HepG2 (cell line): ENCODE results near the gene CD320. TPM values are rescaled to one million over a fixed set of nuclear protein-coding genes. Genes with fewer than 3 reads are reported as not detected.

Experiments
- ATAC-seq: fragments of 200-7000 bp; cut with Tn5 transposase; 3 replicates; pipeline ENCODE4 v1.9.1; 2020; ENCODE audit warnings: mild to moderate bottlenecking, moderate library complexity
- BruUV-seq: library from RNA; stranded (reverse); fragments of 400-500 nt; replicated peaks from 2 replicates; lab custom pipeline; 2021; lab: Mats Ljungman, UMichigan
- CTCF ChIA-PET: fragments of 300-600 bp; formaldehyde crosslinking; extraction: SDS; loops from one replicate; lab custom pipeline; 2021; ENCODE audit warnings: low total read pairs, inconsistent platforms, low intra/inter-chr PET ratio; lab: Yijun Ruan, JAX
- POLR2A ChIA-PET: fragments of 350-600 bp; sonication (Branson Sonifier 250); formaldehyde crosslinking; loops from one replicate; lab custom pipeline; 2020; ENCODE audit warnings: antibody characterized with exemption, inconsistent platforms; lab: Yijun Ruan, JAX
- DNase-seq: peaks from one replicate; pipeline ENCODE4 v3.0.0-alpha.2; 2015; ENCODE audit warnings: low spot score
- FAIRE-seq: peaks from 3 replicates; lab custom pipeline; 2011; peaks lifted over from hg19 to GRCh38; lab: Jason Lieb, UNC
- H2AFZ ChIP-seq: one replicate; pipeline ENCODE4 v1.6.1; 2011; ENCODE audit warnings: low read length, inconsistent platforms
- H3K27ac ChIP-seq: fragments of 300-600 bp; 3 replicates; pipeline ENCODE4 v1.8.0; 2011; ENCODE audit warnings: mixed run types, mild to moderate bottlenecking, mixed read lengths, low read length, inconsistent platforms; ENCODE audit not compliant: insufficient read depth; ENCODE audit errors: extremely low read length
- H3K27me3 ChIP-seq, 2 experiments: fragments of 200-600 bp in 1 of 2; 2 replicates in 1 of 2; 3 replicates in 1 of 2; pipeline versions ENCODE4 v1.6.0 to v1.8.0; 2011; ENCODE audit warnings: low read length in 2 of 2, mild to moderate bottlenecking in 2 of 2, moderate library complexity in 2 of 2, inconsistent platforms in 1 of 2; ENCODE audit not compliant: insufficient read depth in 2 of 2, control insufficient read depth in 1 of 2
- H3K36me3 ChIP-seq, 2 experiments: fragments of 200-600 bp in 1 of 2; replicated peaks in 1 of 2; 2 replicates in 1 of 2; 3 replicates in 1 of 2; pipeline versions ENCODE4 v1.5.1 to v1.8.0; 2011; ENCODE audit warnings: low read length in 2 of 2, inconsistent platforms in 1 of 2; ENCODE audit not compliant: insufficient read depth in 2 of 2, control insufficient read depth in 1 of 2
- H3K4me1 ChIP-seq: 2 replicates; pipeline ENCODE4 v1.5.1; 2012; ENCODE audit warnings: low read length, inconsistent platforms; ENCODE audit not compliant: insufficient read depth
- H3K4me2 ChIP-seq: 2 replicates; pipeline ENCODE4 v1.6.0; 2011; ENCODE audit warnings: low read depth, low read length, inconsistent platforms
- H3K4me3 ChIP-seq, 3 experiments: fragments of 200-600 bp in 1 of 3; sonication (generic), shearing (Covaris generic) in 1 of 3; replicated peaks in 1 of 3; 2 replicates each; pipeline ENCODE4 v1.5.1; 2011 to 2016; ENCODE audit warnings: low read length in 3 of 3, inconsistent platforms in 2 of 3, low read depth in 2 of 3, mild to moderate bottlenecking in 2 of 3, control low read depth in 1 of 3, mixed read lengths in 1 of 3; ENCODE audit not compliant: insufficient read depth in 1 of 3
- H3K79me2 ChIP-seq: one replicate; pipeline ENCODE4 v1.6.1; 2011; ENCODE audit warnings: low read length, inconsistent platforms; ENCODE audit not compliant: insufficient read depth
- H3K9ac ChIP-seq: 2 replicates; pipeline ENCODE4 v1.6.0; 2011; ENCODE audit warnings: mild to moderate bottlenecking, low read depth, low read length, inconsistent platforms; ENCODE audit not compliant: insufficient read depth
- H3K9me3 ChIP-seq: 2 replicates; pipeline ENCODE4 v1.5.1; 2012; ENCODE audit warnings: mild to moderate bottlenecking, low read length
- H4K20me1 ChIP-seq: 2 replicates; pipeline ENCODE4 v1.6.0; 2011; ENCODE audit warnings: inconsistent platforms, mild to moderate bottlenecking, low read length, moderate library complexity; ENCODE audit not compliant: insufficient read depth
- CEBPZ ChIP-seq: IDR thresholded peaks from 2 replicates; pipeline ENCODE4 v1.6.1; 2012; ENCODE audit warnings: low read length, improper control_type of control experiment
- DPF2 ChIP-seq: sonication (generic); formaldehyde crosslinking; IDR thresholded peaks from 2 replicates; pipeline ENCODE4 v1.4.0; 2020; ENCODE audit warnings: mild to moderate bottlenecking, low read depth, missing genetic modification reagents, borderline replicate concordance
- GABPB1 ChIP-seq: IDR thresholded peaks from 2 replicates; pipeline ENCODE4 v1.6.1; 2016; ENCODE audit warnings: mild to moderate bottlenecking, missing genetic modification reagents, moderate library complexity, missing compliant biosample characterization
- HOXA3 ChIP-seq: sonication (generic); formaldehyde crosslinking; IDR thresholded peaks from 2 replicates; pipeline ENCODE4 v1.5.0; 2020; ENCODE audit warnings: missing genetic modification reagents
- HOXA9 ChIP-seq: sonication (generic); formaldehyde crosslinking; IDR thresholded peaks from 2 replicates; pipeline ENCODE4 v1.8.1; 2022; ENCODE audit warnings: missing genetic modification reagents, mild to moderate bottlenecking, moderate library complexity, borderline replicate concordance
- SAP130 ChIP-seq: IDR thresholded peaks from 2 replicates; pipeline ENCODE4 v1.6.1; 2016; ENCODE audit warnings: low read depth
- SNAI1 ChIP-seq: sonication (generic); formaldehyde crosslinking; IDR thresholded peaks from 2 replicates; pipeline ENCODE4 v1.5.0; 2020; ENCODE audit warnings: mild to moderate bottlenecking, missing genetic modification reagents, borderline replicate concordance
- SRF ChIP-seq: IDR thresholded peaks from 2 replicates; pipeline ENCODE4 v1.6.1; 2011; ENCODE audit warnings: mild to moderate bottlenecking, low read depth, low read length, moderate library complexity
- TBX3 ChIP-seq: fragments of 450-650 bp; IDR thresholded peaks from 2 replicates; pipeline ENCODE4 v1.6.1; 2017; ENCODE audit warnings: antibody characterized with exemption, mild to moderate bottlenecking, inconsistent platforms, borderline replicate concordance
- ZNF362 ChIP-seq: sonication (generic); formaldehyde crosslinking; IDR thresholded peaks from 2 replicates; pipeline ENCODE4 v1.4.0; 2020; ENCODE audit warnings: missing genetic modification reagents, mild to moderate bottlenecking, borderline replicate concordance
- ZNF44 ChIP-seq: sonication (generic); formaldehyde crosslinking; IDR thresholded peaks from 2 replicates; pipeline ENCODE4 v1.5.1; 2020; ENCODE audit warnings: mild to moderate bottlenecking, missing genetic modification reagents
- ZNF784 ChIP-seq: sonication (generic); formaldehyde crosslinking; IDR thresholded peaks from 2 replicates; pipeline ENCODE4 v1.5.1; 2020; ENCODE audit warnings: missing genetic modification reagents, mild to moderate bottlenecking, borderline replicate concordance
- WGBS: methylation state at CpG from one replicate; pipeline ENCODE4 v1.1.6; 2017; ENCODE audit warnings: low lambda C conversion rate; 5-methylcytosine and 5-hydroxymethylcytosine counted together
- in situ Hi-C: cut with HindIII; loops from 2 replicates; pipeline ENCODE4 v1.10.0; 2017; ENCODE audit warnings: low pct_unique_long_range_greater_than_20kb; ENCODE audit not compliant: extremely low pct_ligation_motif_present
- intact Hi-C: fragments of 100-400 bp; cut with micrococcal nuclease; formaldehyde crosslinking; loops from one replicate; pipeline ENCODE4 v1.10.0; 2022; ENCODE audit not compliant: unreplicated experiment
- polyA plus RNA-seq, 8 experiments: library from polyadenylated mRNA; depleted of rRNA in 3 of 8; stranded (reverse) in 7 of 8; unstranded in 1 of 8; fragments of >200 nt; fragmentation: Illumina TruSeq in 4 of 8; extraction: Trizol in 4 of 8; gene quantifications; 2 replicates each; pipeline versions ENCODE4 v1.2.1 to v1.2.3, GENCODE V29; 2011 to 2016; ENCODE audit warnings: low read depth in 4 of 8, missing spikeins in 1 of 8, mixed read lengths in 1 of 8; ENCODE audit not compliant: insufficient read depth in 1 of 8
- total RNA-seq, 5 experiments: library from RNA; depleted of rRNA; stranded (reverse); fragments of >200 nt; fragmentation: Illumina TruSeq; extraction: Trizol; gene quantifications; 2 replicates each; pipeline ENCODE4 v1.2.3, GENCODE V29; 2016; ENCODE audit warnings: low read depth in 1 of 5
- TF ChIP-seq, protein P1 (sequence below): sonication (generic); formaldehyde crosslinking; IDR thresholded peaks from 2 replicates; pipeline ENCODE4 v1.4.0; 2020; ENCODE audit warnings: missing genetic modification reagents
- TF ChIP-seq, protein P2 (sequence below): sonication (generic); formaldehyde crosslinking; conservative IDR thresholded peaks from 2 replicates; pipeline ENCODE4 v1.8.0; 2022; ENCODE audit warnings: missing genetic modification reagents

The CD320 gene
- total and polyA plus RNA-seq, 2 of the 13 experiments (the other 11 are each of a cell fraction or from before 2014, with no cell fraction given) = 83.1 to 99.9 TPM

GRCh38 chr19:8352134-8352827, 44.1 kb upstream of the CD320 start:
- H3K27me3 ChIP-seq = no peaks in the 10 kb centered on the region
- H3K4me3 ChIP-seq = peak overlapping the region in 1 of 3 experiments; percentile 38; a peak in 1 of 6 replicates
- DNase-seq (no peak), ATAC-seq (no peak), FAIRE-seq (no peak)
- H3K9me3 ChIP-seq = no peaks in the 10 kb centered on the region
- H3K4me2 ChIP-seq = peak overlapping the region; percentile 64
- no TSS peak for BruUV-seq
- no peak overlapping the region for H3K9ac ChIP-seq
- WGBS = 15% methylated on average over 10 of the region's 10 CpGs
- no peak overlapping the region for H2AFZ ChIP-seq
- H3K36me3 ChIP-seq = no peaks in the 10 kb centered on the region
- no peak overlapping the region for H3K27ac ChIP-seq
- H3K79me2 ChIP-seq = no peaks in the 10 kb centered on the region
- ChIA-PET POLR2A (interaction anchor here (1.0 to 2.4 kb wide), 6 partner anchors 12 to 97 kb away, joined by 3 to 6 read pairs (median 4); partner anchors contain the start of gene RAB11B), CTCF (interaction anchor here (4.7 kb wide), 1 partner anchor 44 kb away, joined by 35 read pairs; no protein-coding TSS in a partner anchor)
- in situ Hi-C loops (loop anchor here (5.0 kb wide), 1 partner anchor 45 kb away; no protein-coding TSS in a partner anchor), intact Hi-C loops (loop anchor here (10.0 kb wide), 1 partner anchor 93 kb away; the partner anchor contains the start of gene HNRNPM)
- H3K4me1 ChIP-seq = peaks cover 69% of the 10 kb centered on the region
- H4K20me1 ChIP-seq = no peaks in the 10 kb centered on the region
- no peak for TF ChIP-seq DPF2
- TF ChIP-seq SAP130 (CRISPR knock-in tag) = no peak
- TF ChIP-seq ZNF44 (CRISPR knock-in tag) = no peak
- TF ChIP-seq ZNF784 = no peak
- TF ChIP-seq ZNF362 (CRISPR knock-in tag) = peak; percentile 45; the same call in 1 of the 2 replicates
- TF ChIP-seq, protein P1, sequence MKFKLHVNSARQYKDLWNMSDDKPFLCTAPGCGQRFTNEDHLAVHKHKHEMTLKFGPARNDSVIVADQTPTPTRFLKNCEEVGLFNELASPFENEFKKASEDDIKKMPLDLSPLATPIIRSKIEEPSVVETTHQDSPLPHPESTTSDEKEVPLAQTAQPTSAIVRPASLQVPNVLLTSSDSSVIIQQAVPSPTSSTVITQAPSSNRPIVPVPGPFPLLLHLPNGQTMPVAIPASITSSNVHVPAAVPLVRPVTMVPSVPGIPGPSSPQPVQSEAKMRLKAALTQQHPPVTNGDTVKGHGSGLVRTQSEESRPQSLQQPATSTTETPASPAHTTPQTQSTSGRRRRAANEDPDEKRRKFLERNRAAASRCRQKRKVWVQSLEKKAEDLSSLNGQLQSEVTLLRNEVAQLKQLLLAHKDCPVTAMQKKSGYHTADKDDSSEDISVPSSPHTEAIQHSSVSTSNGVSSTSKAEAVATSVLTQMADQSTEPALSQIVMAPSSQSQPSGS (CRISPR knock-in tag) = no peak
- TF ChIP-seq SRF = no peak
- no peak for TF ChIP-seq TBX3
- no peak for TF ChIP-seq HOXA3 (CRISPR knock-in tag)
- no peak for TF ChIP-seq CEBPZ
- TF ChIP-seq, protein P2, sequence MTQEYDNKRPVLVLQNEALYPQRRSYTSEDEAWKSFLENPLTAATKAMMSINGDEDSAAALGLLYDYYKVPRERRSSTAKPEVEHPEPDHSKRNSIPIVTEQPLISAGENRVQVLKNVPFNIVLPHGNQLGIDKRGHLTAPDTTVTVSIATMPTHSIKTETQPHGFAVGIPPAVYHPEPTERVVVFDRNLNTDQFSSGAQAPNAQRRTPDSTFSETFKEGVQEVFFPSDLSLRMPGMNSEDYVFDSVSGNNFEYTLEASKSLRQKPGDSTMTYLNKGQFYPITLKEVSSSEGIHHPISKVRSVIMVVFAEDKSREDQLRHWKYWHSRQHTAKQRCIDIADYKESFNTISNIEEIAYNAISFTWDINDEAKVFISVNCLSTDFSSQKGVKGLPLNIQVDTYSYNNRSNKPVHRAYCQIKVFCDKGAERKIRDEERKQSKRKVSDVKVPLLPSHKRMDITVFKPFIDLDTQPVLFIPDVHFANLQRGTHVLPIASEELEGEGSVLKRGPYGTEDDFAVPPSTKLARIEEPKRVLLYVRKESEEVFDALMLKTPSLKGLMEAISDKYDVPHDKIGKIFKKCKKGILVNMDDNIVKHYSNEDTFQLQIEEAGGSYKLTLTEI = no peak
- TF ChIP-seq SNAI1 (CRISPR knock-in tag) = no peak
- TF ChIP-seq GABPB1 (CRISPR knock-in tag) = no peak
- TF ChIP-seq HOXA9 (CRISPR knock-in tag) = no peak
